H1 (cell line): Measurements from ENCODE around the gene ALK. TPM values are rescaled to one million over a fixed set of nuclear protein-coding genes. Genes with fewer than 3 reads are reported as not detected.

ENCODE experiments used
- CTCF ChIA-PET: fragments of 300-600 bp; sonication (Branson Sonifier 250); formaldehyde crosslinking; loops from one replicate; lab custom pipeline; 2021; ENCODE audit not compliant: partially characterized antibody; lab: Charles Lee
- POLR2A ChIA-PET: fragments of 300-600 bp; sonication (Branson Sonifier 250); formaldehyde crosslinking; loops from one replicate; lab custom pipeline; 2021; ENCODE audit warnings: inconsistent platforms; ENCODE audit not compliant: partially characterized antibody; lab: Charles Lee
- DNase-seq, 2 experiments: peaks; one replicate each; pipeline versions ENCODE4 v3.0.0 to v3.0.0-alpha.2; 2010 to 2022; ENCODE audit warnings: low spot score in 2 of 2, low read depth in 1 of 2, mixed read lengths in 1 of 2
- FAIRE-seq: peaks from 2 replicates; lab custom pipeline; 2011; peaks lifted over from hg19 to GRCh38; lab: Jason Lieb, UNC
- H2AFZ ChIP-seq: 2 replicates; pipeline ENCODE4 v1.8.1; 2012; ENCODE audit warnings: low read length, inconsistent platforms
- H2AK5ac ChIP-seq: 2 replicates; pipeline ENCODE4 v1.6.1; 2013; ENCODE audit warnings: low read depth, low read length
- H2BK120ac ChIP-seq: replicated peaks from 2 replicates; pipeline ENCODE3; 2013; ENCODE audit warnings: low read depth, low read length, inconsistent platforms
- H2BK12ac ChIP-seq: 2 replicates; pipeline ENCODE4 v1.6.1; 2013; ENCODE audit warnings: low read depth, low read length
- H2BK15ac ChIP-seq: 2 replicates; pipeline ENCODE4 v1.6.1; 2013; ENCODE audit warnings: low read length
- H2BK20ac ChIP-seq: 2 replicates; pipeline ENCODE4 v1.6.1; 2013; ENCODE audit warnings: low read length
- H2BK5ac ChIP-seq: 2 replicates; pipeline ENCODE4 v1.6.1; 2013; ENCODE audit warnings: low read depth, low read length
- H3K14ac ChIP-seq: 2 replicates; pipeline ENCODE4 v1.6.1; 2013; ENCODE audit warnings: inconsistent platforms; ENCODE audit not compliant: insufficient read length
- H3K18ac ChIP-seq: 2 replicates; pipeline ENCODE4 v1.6.1; 2013; ENCODE audit warnings: low read length; ENCODE audit errors: extremely low read depth
- H3K23ac ChIP-seq: 2 replicates; pipeline ENCODE4 v1.6.1; 2013; ENCODE audit warnings: inconsistent platforms; ENCODE audit not compliant: insufficient read length
- H3K23me2 ChIP-seq: 2 replicates; pipeline ENCODE4 v1.6.1; 2013; ENCODE audit warnings: low read depth, low read length
- H3K27ac ChIP-seq: 2 replicates; pipeline ENCODE4 v1.6.1; 2011; ENCODE audit warnings: low read depth, low read length, inconsistent platforms
- H3K27me3 ChIP-seq, 4 experiments: replicated peaks in 1 of 4; 1 replicate in 1 of 4; 2 replicates in 3 of 4; pipeline versions ENCODE4 v1.6.1 to v1.8.1; 2011 to 2013; ENCODE audit warnings: low read length in 3 of 4, mild to moderate bottlenecking in 3 of 4, inconsistent platforms in 2 of 4, mixed read lengths in 2 of 4, moderate library complexity in 1 of 4; ENCODE audit not compliant: control insufficient read depth in 3 of 4, insufficient read depth in 3 of 4; ENCODE audit errors: extremely low read depth in 1 of 4
- H3K36me3 ChIP-seq, 4 experiments: 2 replicates each; pipeline versions ENCODE4 v1.6.1 to v1.8.1; 2011 to 2013; ENCODE audit warnings: mild to moderate bottlenecking in 4 of 4, low read length in 3 of 4, moderate library complexity in 2 of 4, control low read depth in 1 of 4, inconsistent platforms in 1 of 4; ENCODE audit not compliant: insufficient read depth in 4 of 4, control insufficient read depth in 2 of 4
- H3K4ac ChIP-seq: replicated peaks from 2 replicates; pipeline ENCODE3; 2013; ENCODE audit warnings: low read length, low read depth, mixed read lengths, inconsistent platforms; ENCODE audit not compliant: insufficient read length
- H3K4me1 ChIP-seq, 4 experiments: replicated peaks in 1 of 4; 1 replicate in 1 of 4; 2 replicates in 3 of 4; pipeline versions ENCODE4 v1.6.1 to v1.8.1; 2011 to 2013; ENCODE audit warnings: low read length in 3 of 4, inconsistent platforms in 2 of 4, mixed read lengths in 1 of 4; ENCODE audit not compliant: insufficient read depth in 4 of 4, control insufficient read depth in 3 of 4
- H3K4me2 ChIP-seq, 2 experiments: 2 replicates each; pipeline versions ENCODE4 v1.6.1 to v1.8.1; 2011 to 2013; ENCODE audit warnings: low read depth in 2 of 2, low read length in 2 of 2, control low read depth in 1 of 2, inconsistent platforms in 1 of 2, mild to moderate bottlenecking in 1 of 2; ENCODE audit not compliant: insufficient read depth in 1 of 2
- H3K4me3 ChIP-seq, 4 experiments: fragments of 200-600, 300-600 bp in 1 of 4; sonication (generic), shearing (Covaris generic), sonication (Bioruptor Twin) in 1 of 4; 2 replicates each; pipeline versions ENCODE4 v1.5.1 to v1.8.1; 2011 to 2016; ENCODE audit warnings: low read length in 4 of 4, low read depth in 3 of 4, control low read depth in 2 of 4, inconsistent platforms in 2 of 4, mild to moderate bottlenecking in 2 of 4, mixed read lengths in 1 of 4, moderate library complexity in 1 of 4; ENCODE audit not compliant: insufficient read depth in 2 of 4; ENCODE audit errors: extremely low read depth in 1 of 4
- H3K56ac ChIP-seq: replicated peaks from 2 replicates; pipeline ENCODE3; 2013; ENCODE audit warnings: low read depth, mild to moderate bottlenecking, mixed read lengths, low read length, inconsistent platforms; ENCODE audit not compliant: insufficient read length
- H3K79me1 ChIP-seq: 2 replicates; pipeline ENCODE4 v1.6.1; 2013; ENCODE audit warnings: low read depth, low read length, control low read depth
- H3K79me2 ChIP-seq, 2 experiments: 2 replicates each; pipeline versions ENCODE4 v1.6.1 to v1.8.1; 2012 to 2013; ENCODE audit warnings: low read length in 2 of 2, mild to moderate bottlenecking in 2 of 2, inconsistent platforms in 1 of 2; ENCODE audit not compliant: insufficient read depth in 2 of 2, control insufficient read depth in 1 of 2
- H3K9ac ChIP-seq, 4 experiments: replicated peaks in 1 of 4; 1 replicate in 1 of 4; 2 replicates in 3 of 4; pipeline versions ENCODE4 v1.6.1 to v1.8.1; 2011 to 2013; ENCODE audit warnings: low read depth in 3 of 4, low read length in 3 of 4, control low read depth in 2 of 4, mild to moderate bottlenecking in 2 of 4, moderate library complexity in 2 of 4, inconsistent platforms in 1 of 4; ENCODE audit errors: extremely low read depth in 1 of 4
- H3K9me3 ChIP-seq, 2 experiments: 2 replicates each; pipeline versions ENCODE4 v1.6.1 to v1.8.1; 2012 to 2013; ENCODE audit warnings: mild to moderate bottlenecking in 2 of 2, moderate library complexity in 2 of 2, control low read depth in 1 of 2, inconsistent platforms in 1 of 2, low read depth in 1 of 2, low read length in 1 of 2, mixed read lengths in 1 of 2; ENCODE audit not compliant: insufficient read depth in 2 of 2
- H4K20me1 ChIP-seq, 2 experiments: replicated peaks in 1 of 2; 2 replicates each; pipeline versions ENCODE3 to v1.8.1; 2011 to 2013; ENCODE audit warnings: inconsistent platforms in 2 of 2, low read length in 2 of 2, mild to moderate bottlenecking in 1 of 2; ENCODE audit not compliant: insufficient read depth in 2 of 2, control insufficient read depth in 1 of 2
- H4K5ac ChIP-seq: 2 replicates; pipeline ENCODE4 v1.6.1; 2013; ENCODE audit warnings: low read length, low read depth, mixed read lengths, inconsistent platforms; ENCODE audit not compliant: insufficient read length
- H4K8ac ChIP-seq: 2 replicates; pipeline ENCODE4 v1.8.0; 2013; ENCODE audit warnings: mild to moderate bottlenecking, moderate library complexity, low read length, inconsistent platforms; ENCODE audit not compliant: insufficient read depth; ENCODE audit errors: extremely low read depth
- H4K91ac ChIP-seq: replicated peaks from 2 replicates; pipeline ENCODE3; 2013; ENCODE audit warnings: low read length, mixed read lengths, inconsistent platforms; ENCODE audit not compliant: insufficient read length
- CBX8 ChIP-seq: fragments of 300-800, 300-1000 bp; sonication (generic); IDR thresholded peaks from 2 replicates; pipeline ENCODE4 v1.7.1; 2016; ENCODE audit warnings: low read depth, low read length, borderline replicate concordance
- CTCF ChIP-seq, 3 experiments: IDR thresholded peaks; 1 replicate in 2 of 3; 2 replicates in 1 of 3; pipeline versions ENCODE4 v1.5.1 to v1.6.1; 2011; ENCODE audit warnings: low read length in 3 of 3, mild to moderate bottlenecking in 3 of 3, inconsistent platforms in 2 of 3, low read depth in 1 of 3, moderate library complexity in 1 of 3; ENCODE audit not compliant: insufficient read depth in 1 of 3; ENCODE audit errors: control extremely low read depth in 1 of 3
- POU5F1 ChIP-seq: IDR thresholded peaks from 2 replicates; pipeline ENCODE4 v1.6.1; 2011; ENCODE audit warnings: low read depth, mild to moderate bottlenecking, low read length, moderate library complexity
- RAD21 ChIP-seq, 2 experiments: IDR thresholded peaks in 1 of 2; conservative IDR thresholded peaks in 1 of 2; 2 replicates each; pipeline ENCODE4 v1.6.1; 2011; ENCODE audit warnings: low read depth in 2 of 2, low read length in 2 of 2, improper control_type of control experiment in 1 of 2, inconsistent platforms in 1 of 2, mild to moderate bottlenecking in 1 of 2, moderate library complexity in 1 of 2
- RNF2 ChIP-seq: fragments of 200-900, 300-1000 bp; sonication (generic); IDR thresholded peaks from 2 replicates; pipeline ENCODE4 v1.7.1; 2016; ENCODE audit warnings: borderline replicate concordance, low read depth, mild to moderate bottlenecking, antibody characterized with exemption, low read length; ENCODE audit not compliant: poor library complexity, severe bottlenecking; ENCODE audit errors: missing control alignments
- RXRA ChIP-seq: IDR thresholded peaks from 2 replicates; pipeline ENCODE4 v1.6.1; 2011; ENCODE audit warnings: low read depth, mild to moderate bottlenecking, low read length, moderate library complexity; ENCODE audit not compliant: insufficient read depth
- SAP30 ChIP-seq: fragments of 300-600 bp; sonication (generic); IDR thresholded peaks from 2 replicates; pipeline ENCODE4 v1.7.1; 2012; ENCODE audit warnings: low read length, moderate library complexity, mild to moderate bottlenecking, inconsistent platforms; ENCODE audit not compliant: insufficient read depth, insufficient replicate concordance
- SIX5 ChIP-seq: IDR thresholded peaks from 2 replicates; pipeline ENCODE4 v1.6.1; 2011; ENCODE audit warnings: mild to moderate bottlenecking, low read depth, low read length
- SP1 ChIP-seq: IDR thresholded peaks from 2 replicates; pipeline ENCODE4 v1.6.1; 2011; ENCODE audit warnings: low read depth, low read length
- TBP ChIP-seq: IDR thresholded peaks from 2 replicates; pipeline ENCODE4 v1.6.1; 2011; ENCODE audit warnings: low read depth, low read length, improper control_type of control experiment
- TCF12 ChIP-seq: IDR thresholded peaks from 2 replicates; pipeline ENCODE4 v1.6.1; 2011; ENCODE audit warnings: low read depth, mild to moderate bottlenecking, low read length
- WGBS, 2 experiments: shearing (Covaris generic) in 1 of 2; methylation state at CpG; one replicate each; pipeline versions ENCODE4 v1.1.6 to v1.1.7; 2013 to 2015; ENCODE audit warnings: low lambda C conversion rate in 2 of 2, mixed read lengths in 2 of 2, inconsistent platforms in 1 of 2, low coverage in 1 of 2, missing lambda C conversion rate in 1 of 2; ENCODE audit not compliant: insufficient replicate concordance in 2 of 2, insufficient coverage in 1 of 2, insufficient read length in 1 of 2; ENCODE audit errors: extremely low coverage in 1 of 2, missing lambda C conversion rate in 1 of 2; 5-methylcytosine and 5-hydroxymethylcytosine counted together
- polyA plus RNA-seq, 7 experiments: library from polyadenylated mRNA; depleted of rRNA in 3 of 7; stranded (reverse) in 5 of 7; unstranded in 2 of 7; fragments of >200 nt in 5 of 7; fragments of 200-250 nt in 2 of 7; gene quantifications; 1 replicate in 5 of 7; 2 replicates in 1 of 7; 4 replicates in 1 of 7; pipeline versions ENCODE4 v1.2.1 to v1.2.3, GENCODE V29; 2011 to 2013; ENCODE audit warnings: missing spikeins in 2 of 7, mixed read lengths in 2 of 7
- total RNA-seq: library from RNA; stranded (reverse); fragmentation: NEBNext Ultra II Directional; extraction: Animal tissue kit (Norgen Biotek cat#: 25700); gene quantifications from 2 replicates; pipeline ENCODE4 v1.2.1, GENCODE V29; 2021

The ALK gene
- total and polyA plus RNA-seq, 2 of the 8 experiments (the other 6 are each of a cell fraction or from before 2014, with no cell fraction given), result 0.02 to 0.09 TPM

- H3K4me1 ChIP-seq, result peaks cover 0 to 2% (median 0%) of the 10 kb centered on the region in 4 experiments; a peak in 1 of 7 replicates
- H4K20me1 ChIP-seq, result no peaks in the 10 kb centered on the region
- TF ChIP-seq TCF12 (no peak), SAP30 (no peak), RAD21 (IDR thresholded peaks at IDR 0.05 in 1 of 2, conservative IDR thresholded peaks at IDR 0.05 in 1 of 2; ENCODE audit: low read depth in 2 of 2, low read length in 2 of 2) (no peak), RNF2 (no peak), CBX8 (no peak), SIX5 (no peak), POU5F1 (no peak), CTCF (IDR thresholded peaks at IDR 0.05; ENCODE audit: control extremely low read depth in 1 of 3, insufficient read depth in 1 of 3, low read depth in 1 of 3, low read length in 3 of 3) (no peak), TBP (no peak), RXRA (no peak), SP1 (no peak)
Observed at GRCh38 chr2:29281916-29282247, 639.5 kb downstream of the ALK start.

More at GRCh38 chr2:29281916-29282247, 639.5 kb downstream of the ALK start:
- Histone ChIP-seq H3K18ac (no peak overlapping the region), H3K27ac (no peak overlapping the region), H4K91ac (no peak overlapping the region), H3K23me2 (no peaks in the 10 kb centered on the region; the same call in 1 of the 2 replicates), H2BK12ac (no peak overlapping the region), H3K14ac (no peak overlapping the region), H3K79me1 (no peaks in the 10 kb centered on the region), H3K36me3 (no peaks in the 10 kb centered on the region), H2AK5ac (no peak overlapping the region), H2BK120ac (no peak overlapping the region), H2AFZ (no peak overlapping the region), H2BK15ac (no peak overlapping the region), H2BK20ac (no peak overlapping the region), H3K9ac (no peak overlapping the region), H2BK5ac (no peak overlapping the region), H3K4me3 (no peak overlapping the region), H3K27me3 (no peaks in the 10 kb centered on the region), H4K5ac (no peak overlapping the region), H3K4me2 (no peak overlapping the region), H3K56ac (no peak overlapping the region), H3K23ac (no peak overlapping the region), H3K79me2 (no peaks in the 10 kb centered on the region), H3K9me3 (no peaks in the 10 kb centered on the region), H4K8ac (no peak overlapping the region), H3K4ac (no peak overlapping the region)
- FAIRE-seq (no peak), DNase-seq (no peak)
- CTCF ChIA-PET, result interaction anchor here (1.6 to 1.9 kb wide), 3 partner anchors 13 to 43 kb away, joined by 4 to 7 read pairs (median 5); no protein-coding TSS in a partner anchor
- WGBS, 2 experiments, result 86% methylated on average over 3 of the region's 3 CpGs; no CpG with 5 or more reads in 1 of the 2 experiments
- POLR2A ChIA-PET, result no interaction called here
